DMS 273 treated with DMSO at 0.1 percent for 48 hours (cell line): ENCODE results near the gene DCLRE1A.
A peak's percentile ranks its signal among the peaks of the same experiment; 100 is the strongest.

ENCODE experiments used
- DNase-seq: peaks from one replicate; lab custom pipeline; 2025; lab: John Stamatoyannopoulos, UW

Gene DCLRE1A

GRCh38 chr10:113854013-113854760 lies at the start of gene DCLRE1A, which contains the start of gene NHLRC2:
Gene DCLRE1A, minus strand, starts transcription at chr10:113854082. Its CDS starts 900 bp downstream, at chr10:113853182.
Gene NHLRC2, plus strand, starts transcription at chr10:113854661. Its CDS starts 212 bp downstream, at chr10:113854873.
- DNase-seq: peak; percentile 49

- DNase-seq: no peak
These were observed 46.2 kb upstream of the DCLRE1A start for GRCh38 chr10:113899952-113900598.

GRCh38 chr10:113897693-113898618 lies 44.1 kb upstream of the DCLRE1A start:
- no peak for DNase-seq

- DNase-seq: no peak
These were observed 41.1 kb upstream of the DCLRE1A start for GRCh38 chr10:113895018-113895417.

GRCh38 chr10:113894581-113894980 lies 40.7 kb upstream of the DCLRE1A start:
- DNase-seq: no peak

- DNase-seq: no peak
These were observed 39.7 kb upstream of the DCLRE1A start for GRCh38 chr10:113893570-113893969.

- DNase-seq: no peak
These were observed 37.6 kb upstream of the DCLRE1A start for GRCh38 chr10:113891476-113891875.

GRCh38 chr10:113890769-113891168 lies 36.9 kb upstream of the DCLRE1A start:
- DNase-seq: no peak

GRCh38 chr10:113889911-113890310 lies 36.0 kb upstream of the DCLRE1A start:
- no peak for DNase-seq

- no peak for DNase-seq
These were observed 28.4 kb upstream of the DCLRE1A start for GRCh38 chr10:113882240-113882639.

- no peak for DNase-seq
These were observed 26.4 kb upstream of the DCLRE1A start for GRCh38 chr10:113880236-113880635.

GRCh38 chr10:113879691-113880090 lies 25.8 kb upstream of the DCLRE1A start:
- no peak for DNase-seq

GRCh38 chr10:113876461-113876860 lies 22.6 kb upstream of the DCLRE1A start:
- DNase-seq: no peak

- DNase-seq: no peak
These were observed 21.3 kb upstream of the DCLRE1A start for GRCh38 chr10:113875212-113875611.

GRCh38 chr10:113872139-113873030 lies 18.5 kb upstream of the DCLRE1A start:
- DNase-seq: no peak

GRCh38 chr10:113869789-113870188 lies 15.9 kb upstream of the DCLRE1A start:
- no peak for DNase-seq

- no peak for DNase-seq
These were observed 14.0 kb upstream of the DCLRE1A start for GRCh38 chr10:113867904-113868303.

- DNase-seq: no peak
These were observed 12.9 kb upstream of the DCLRE1A start for GRCh38 chr10:113866551-113867394.

- DNase-seq: no peak
These were observed 12.0 kb upstream of the DCLRE1A start for GRCh38 chr10:113865901-113866300.

- no peak for DNase-seq
These were observed 5.4 kb upstream of the DCLRE1A start for GRCh38 chr10:113859261-113859660.
